KMS-11 (cell line): ENCODE measurements around the gene GLT1D1.

Experiments
- H2AFZ ChIP-seq: fragments of 200-600 bp; sonication (generic); 2 replicates; pipeline ENCODE4 v1.6.1; 2016; ENCODE audit warnings: antibody characterized with exemption, mixed run types, low read depth
- H3K27ac ChIP-seq: fragments of 200-600 bp; sonication (generic); 2 replicates; pipeline ENCODE4 v1.6.1; 2016; ENCODE audit warnings: mild to moderate bottlenecking, mixed run types
- H3K27me3 ChIP-seq: fragments of 200-600 bp; sonication (generic); 2 replicates; pipeline ENCODE4 v1.6.1; 2017; ENCODE audit warnings: mild to moderate bottlenecking, low read depth, mixed run types, moderate library complexity; ENCODE audit not compliant: insufficient read depth
- H3K36me3 ChIP-seq: fragments of 200-600 bp; sonication (generic); 2 replicates; pipeline ENCODE4 v1.6.1; 2017; ENCODE audit warnings: mild to moderate bottlenecking, mixed run types; ENCODE audit not compliant: insufficient read depth
- H3K4me1 ChIP-seq: fragments of 200-600 bp; sonication (generic); 2 replicates; pipeline ENCODE4 v1.6.1; 2016; ENCODE audit warnings: mild to moderate bottlenecking, low read depth, mixed run types; ENCODE audit not compliant: poor library complexity, severe bottlenecking
- H3K4me2 ChIP-seq: fragments of 200-600 bp; sonication (generic); 2 replicates; pipeline ENCODE4 v1.7.0; 2016; ENCODE audit warnings: mild to moderate bottlenecking, mixed run types
- H3K4me3 ChIP-seq: fragments of 200-600 bp; sonication (generic); IDR thresholded peaks from 2 replicates; pipeline ENCODE4 v1.6.1; 2017; ENCODE audit warnings: low read depth, low read length, mixed read lengths; ENCODE audit not compliant: insufficient read depth
- H3K79me2 ChIP-seq: fragments of 200-600 bp; sonication (generic); 2 replicates; pipeline ENCODE4 v1.6.1; 2016; ENCODE audit warnings: low read depth, mixed run types; ENCODE audit not compliant: insufficient read depth
- H3K9ac ChIP-seq: fragments of 200-600 bp; sonication (generic); 2 replicates; pipeline ENCODE4 v1.6.1; 2016; ENCODE audit warnings: mild to moderate bottlenecking, mixed run types
- H4K20me1 ChIP-seq: fragments of 200-600 bp; sonication (generic); 2 replicates; pipeline ENCODE4 v1.6.1; 2016; ENCODE audit warnings: mild to moderate bottlenecking, mixed run types; ENCODE audit not compliant: insufficient read depth
- CTCF ChIP-seq: fragments of 200-600 bp; sonication (generic); conservative IDR thresholded peaks from 2 replicates; pipeline ENCODE4 v1.6.1; 2017; ENCODE audit warnings: low read depth, mild to moderate bottlenecking, antibody characterized with exemption, low read length, moderate library complexity, mixed read lengths

Gene GLT1D1

GRCh38 chr12:128944956-128945355 lies 91.7 kb downstream of the GLT1D1 start:
- no peaks in the 10 kb centered on the region for H3K4me1 ChIP-seq
- no peaks in the 10 kb centered on the region for H4K20me1 ChIP-seq
- no peak overlapping the region for H2AFZ ChIP-seq
- H3K27ac ChIP-seq, result no peak overlapping the region
- H3K9ac ChIP-seq, result no peak overlapping the region
- no peak overlapping the region for H3K4me2 ChIP-seq
- no peak for TF ChIP-seq CTCF
- no peaks in the 10 kb centered on the region for H3K79me2 ChIP-seq
- H3K4me3 ChIP-seq, result no peak overlapping the region
- no peaks in the 10 kb centered on the region for H3K36me3 ChIP-seq
- H3K27me3 ChIP-seq, result no peaks in the 10 kb centered on the region

GRCh38 chr12:128947209-128947608 lies 93.9 kb downstream of the GLT1D1 start:
- Histone ChIP-seq H3K4me2 (no peak overlapping the region), H3K9ac (no peak overlapping the region), H3K36me3 (no peaks in the 10 kb centered on the region), H3K27ac (no peak overlapping the region), H3K79me2 (no peaks in the 10 kb centered on the region), H3K27me3 (no peaks in the 10 kb centered on the region), H3K4me1 (no peaks in the 10 kb centered on the region), H4K20me1 (no peaks in the 10 kb centered on the region), H2AFZ (no peak overlapping the region), H3K4me3 (no peak overlapping the region)
- no peak for TF ChIP-seq CTCF

GRCh38 chr12:128949086-128949485 lies 95.8 kb downstream of the GLT1D1 start:
- TF ChIP-seq CTCF, result no peak
- H3K4me2 ChIP-seq, result no peak overlapping the region
- H2AFZ ChIP-seq, result no peak overlapping the region
- H3K27ac ChIP-seq, result no peak overlapping the region
- no peaks in the 10 kb centered on the region for H3K79me2 ChIP-seq
- H4K20me1 ChIP-seq, result no peaks in the 10 kb centered on the region
- H3K4me1 ChIP-seq, result no peaks in the 10 kb centered on the region
- no peaks in the 10 kb centered on the region for H3K36me3 ChIP-seq
- H3K27me3 ChIP-seq, result no peaks in the 10 kb centered on the region
- no peak overlapping the region for H3K4me3 ChIP-seq
- H3K9ac ChIP-seq, result no peak overlapping the region

GRCh38 chr12:128951448-128951847 lies 98.2 kb downstream of the GLT1D1 start:
- no peak for TF ChIP-seq CTCF
- H3K36me3 ChIP-seq, result no peaks in the 10 kb centered on the region
- H3K4me2 ChIP-seq, result no peak overlapping the region
- H3K27ac ChIP-seq, result no peak overlapping the region
- no peaks in the 10 kb centered on the region for H3K79me2 ChIP-seq
- H2AFZ ChIP-seq, result no peak overlapping the region
- no peaks in the 10 kb centered on the region for H3K4me1 ChIP-seq
- no peaks in the 10 kb centered on the region for H3K27me3 ChIP-seq
- no peak overlapping the region for H3K9ac ChIP-seq
- no peak overlapping the region for H3K4me3 ChIP-seq
- H4K20me1 ChIP-seq, result no peaks in the 10 kb centered on the region
